ENCODE measurements around the gene NEO1.

- TF ChIP-seq CTCF (IDR thresholded peaks at IDR 0.05) (no peak), POLR2AphosphoS5 (IDR thresholded peaks at IDR 0.05) (no peak)
These were observed 270.6 kb downstream of the NEO1 start for GRCh38 chr15:73322665-73323373.
